Cardiac septum (tissue), 1 donor: ENCODE measurements around the gene DGKB. TPM values are rescaled to one million over a fixed set of nuclear protein-coding genes. Genes with fewer than 3 reads are reported as not detected.
"Not testable (repeated sequence)": the region's sequence is repeated elsewhere in the genome, so short reads cannot be mapped to it uniquely, and the experiment has no call there.

Experiments used
- DNase-seq: peaks from one replicate; pipeline ENCODE4 v3.0.0-alpha.2; 2020; ENCODE audit warnings: low spot score
- intact Hi-C: fragments of 100-400 bp; cut with DNase I; formaldehyde crosslinking; loops from one replicate; pipeline ENCODE4 v1.14.0; 2022
- total RNA-seq: library from RNA; stranded (reverse); fragmentation: NEBNext Ultra II Directional; extraction: Animal tissue kit (Norgen Biotek cat#: 25700); gene quantifications from one replicate; pipeline ENCODE4 v1.2.1, GENCODE V29; 2021
- donor health status: DM: no; HTN: no; CAD: no.

Gene DGKB
- total RNA-seq, 1 donor from 2014 or later, result 0.75 TPM

DNA sequence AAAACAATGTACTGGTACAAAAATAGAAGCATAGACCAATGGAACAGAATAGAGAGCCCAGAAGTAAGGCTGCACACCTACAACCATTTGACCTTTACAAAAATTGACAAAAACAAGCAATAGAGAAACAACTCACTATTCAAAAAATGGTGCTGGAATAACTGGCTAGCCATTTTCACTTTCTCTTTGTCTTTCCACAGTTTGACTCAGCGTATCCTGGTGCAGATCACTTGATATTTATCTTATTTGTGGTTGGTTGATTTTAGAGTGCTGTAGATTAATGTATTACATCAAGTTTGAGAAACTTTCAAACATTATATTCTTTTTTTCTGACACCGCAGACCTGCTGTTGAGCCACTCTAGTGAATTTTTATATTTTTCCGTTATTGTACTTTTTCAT lies 381.4 kb downstream of the DGKB start:
- intact Hi-C loops, result no loop called here
- DNase-seq, result no peak

DNA sequence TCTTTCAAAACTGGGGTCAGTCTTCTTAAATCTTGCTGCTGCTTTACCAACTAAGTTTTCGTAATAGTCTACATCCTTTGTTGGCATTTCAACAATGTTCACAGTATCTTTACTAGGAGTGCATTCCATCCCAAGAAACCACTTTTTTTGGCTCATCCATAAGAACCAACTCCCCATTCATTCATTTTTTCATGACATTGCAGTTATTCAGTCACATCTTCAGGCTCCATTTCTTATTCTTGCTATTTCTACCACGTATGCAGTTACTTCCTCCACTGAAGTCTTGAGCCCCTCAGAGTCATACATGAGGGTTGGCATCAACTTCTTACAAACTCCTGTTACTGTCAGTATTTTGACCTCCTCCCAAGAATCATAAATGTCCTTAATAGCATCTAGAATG lies 392.3 kb downstream of the DGKB start:
- intact Hi-C loops, result no loop called here

DNA sequence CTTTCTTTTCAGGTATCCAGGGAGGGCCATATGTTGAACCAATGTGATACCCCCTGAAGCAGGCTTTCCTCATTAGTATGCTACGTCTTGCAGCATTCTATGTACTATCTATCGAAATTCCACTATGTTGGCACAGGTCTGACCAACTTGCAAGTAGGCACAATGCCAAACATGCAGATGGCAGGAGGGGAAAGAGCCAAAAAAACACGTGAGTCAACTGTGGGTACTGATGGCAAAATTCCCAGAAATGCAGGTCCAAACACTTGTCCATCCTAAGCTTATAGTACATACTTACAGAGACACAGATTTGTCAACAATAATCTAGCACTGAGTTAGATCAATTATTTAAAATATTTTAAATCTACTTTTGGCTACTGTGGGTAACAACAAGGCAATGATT lies 394.9 kb downstream of the DGKB start:
- DNase-seq, result no peak

More for the DNA sequence above, 392.3 kb downstream of the DGKB start:
- no peak for DNase-seq

GRCh38 chr7:14505906-14506305 lies 396.6 kb downstream of the DGKB start:
- no peak for DNase-seq
- intact Hi-C loops, result no loop called here

More for the DNA sequence above, 394.9 kb downstream of the DGKB start:
- intact Hi-C loops, result no loop called here

DNA sequence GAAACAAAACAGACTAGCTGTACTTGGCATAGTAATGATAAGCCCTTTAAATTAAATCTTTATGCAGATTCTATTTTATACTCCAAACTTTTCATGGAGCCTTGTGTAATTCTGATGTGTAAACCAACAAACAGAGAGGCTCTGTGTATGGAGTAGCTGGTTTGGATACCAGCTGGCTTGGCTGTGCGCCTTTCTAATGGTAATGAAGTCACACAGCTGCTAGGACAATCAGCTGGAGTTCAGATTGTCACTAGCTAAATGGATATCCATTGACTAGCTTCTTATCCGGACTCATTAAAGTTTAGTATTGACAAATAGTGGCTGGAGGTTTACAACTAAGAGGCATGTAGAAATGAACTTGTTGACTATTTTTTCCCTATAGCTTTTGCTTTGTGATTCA lies 398.4 kb downstream of the DGKB start:
- no peak for DNase-seq
- intact Hi-C loops, result no loop called here

GRCh38 chr7:14503623-14504022 lies 398.9 kb downstream of the DGKB start:
- intact Hi-C loops, result no loop called here
- no peak for DNase-seq

DNA sequence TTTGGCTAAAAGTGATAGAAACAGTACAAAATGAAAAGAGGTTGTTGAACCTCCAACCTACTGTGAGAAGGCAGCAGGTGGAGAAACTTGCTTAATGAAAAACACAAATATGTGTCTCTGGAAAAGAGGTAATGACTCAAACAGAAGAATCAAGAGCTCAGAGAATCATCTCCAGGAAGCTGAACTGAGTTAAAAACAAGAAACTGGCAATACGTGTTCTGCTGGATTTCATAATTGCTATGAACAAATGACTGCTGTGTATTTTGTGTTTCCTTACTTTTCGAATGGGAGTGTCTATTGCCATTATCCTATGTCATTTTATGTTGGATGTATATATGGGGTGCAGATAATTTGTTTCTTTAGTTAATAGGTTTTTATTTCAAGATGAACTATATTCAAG lies 401.1 kb downstream of the DGKB start:
- no peak for DNase-seq
- intact Hi-C loops, result no loop called here

GRCh38 chr7:14497390-14497789 lies 405.2 kb downstream of the DGKB start:
- intact Hi-C loops, result no loop called here
- DNase-seq, result no peak

DNA sequence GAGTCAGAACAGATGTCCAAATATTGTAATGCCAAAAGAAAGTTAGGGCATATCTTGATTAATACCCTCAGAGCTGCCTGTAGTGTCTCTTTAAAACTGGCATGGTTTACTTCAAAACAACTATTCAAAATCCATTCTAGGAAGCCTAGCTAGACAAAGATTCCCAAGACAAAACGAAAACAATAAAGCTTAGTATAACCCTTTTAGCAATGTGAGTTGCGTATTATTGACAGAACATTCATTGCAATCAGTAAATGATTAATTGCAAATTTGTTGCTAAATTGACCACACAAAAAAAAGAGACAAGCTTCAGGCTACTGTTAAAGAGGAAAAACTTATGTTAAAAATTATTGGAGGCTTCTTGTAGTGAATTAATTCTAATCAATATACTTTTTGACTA lies 406.9 kb downstream of the DGKB start:
- DNase-seq, result no peak
- intact Hi-C loops, result no loop called here

DNA sequence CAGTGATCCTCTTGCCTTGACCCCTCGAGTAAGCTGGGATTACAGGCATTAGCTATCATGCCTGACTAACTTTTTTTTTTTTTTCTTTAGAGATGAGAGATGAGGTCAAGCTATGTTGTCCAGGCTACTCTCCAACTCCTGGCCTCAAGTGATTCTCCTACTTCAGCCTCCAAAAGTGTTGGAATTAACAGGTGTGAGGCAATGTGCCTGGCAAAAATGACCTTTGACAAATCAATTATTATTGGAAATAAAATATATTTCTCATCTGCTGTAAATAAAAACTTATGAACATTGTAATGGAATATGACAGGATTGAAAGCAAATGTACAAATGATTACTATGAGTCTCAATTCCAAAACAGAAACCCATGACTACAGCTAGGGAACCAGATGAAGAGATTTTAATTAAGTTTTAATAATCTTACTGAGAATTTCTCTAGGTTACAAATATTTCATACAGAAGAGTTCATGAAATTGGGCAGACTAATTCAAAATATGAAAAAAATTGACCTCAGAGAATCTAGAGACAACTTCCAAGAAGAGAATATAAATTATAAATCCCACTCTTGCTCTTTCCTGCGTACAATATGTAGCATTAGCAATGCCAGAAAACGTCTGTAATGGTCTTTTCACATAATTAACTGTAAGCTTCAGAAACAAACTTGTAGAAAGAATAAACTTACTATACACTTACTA lies 414.7 kb downstream of the DGKB start:
- DNase-seq, result no peak
- intact Hi-C loops, result no loop called here

DNA sequence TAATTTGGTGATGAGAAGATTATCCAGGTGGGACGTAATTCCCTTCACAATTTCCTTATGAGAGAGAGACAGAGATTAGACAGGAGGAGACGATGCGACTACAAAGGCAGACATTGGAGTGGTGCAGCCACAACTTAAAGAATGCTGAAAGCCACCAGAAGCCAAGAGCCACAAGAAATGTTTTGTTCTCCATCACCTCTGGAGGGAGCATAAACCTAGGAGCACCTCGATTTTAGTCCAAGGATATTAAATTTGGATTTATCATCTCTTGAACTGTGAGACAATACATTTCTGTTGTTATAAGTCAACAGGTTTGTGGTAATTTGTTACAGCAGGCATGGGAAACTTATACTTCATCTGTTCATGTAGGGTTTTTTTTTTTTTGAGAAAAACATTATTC lies 418.9 kb downstream of the DGKB start:
- DNase-seq, result no peak
- intact Hi-C loops, result no loop called here

GRCh38 chr7:14480281-14480680 lies 422.3 kb downstream of the DGKB start:
- intact Hi-C loops, result no loop called here
- DNase-seq, result no peak

GRCh38 chr7:14478834-14479510 lies 423.6 kb downstream of the DGKB start:
- DNase-seq, result no peak
- intact Hi-C loops, result no loop called here

- intact Hi-C loops, DNase-seq: not testable (repeated sequence)
These were observed 440.8 kb downstream of the DGKB start for GRCh38 chr7:14461716-14462115.

DNA sequence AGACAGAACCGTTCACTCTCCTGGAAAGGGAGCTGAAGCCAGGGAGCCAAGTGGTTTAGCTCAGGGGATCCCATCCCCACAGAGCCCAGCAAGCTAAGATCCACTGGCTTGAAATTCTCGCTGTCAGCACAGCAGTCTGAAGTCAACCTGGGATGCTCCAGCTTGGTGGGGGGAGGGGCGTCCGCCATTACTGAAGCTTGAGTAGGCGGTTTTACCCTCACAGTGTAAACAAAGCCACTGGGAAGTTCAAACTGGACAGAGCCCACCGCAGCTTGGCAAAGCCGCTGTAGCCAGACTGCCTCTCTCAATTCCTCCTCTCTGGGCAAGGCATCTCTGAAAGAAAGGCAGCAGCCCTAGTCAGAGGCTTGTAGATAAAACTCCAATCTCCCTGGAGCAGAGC lies 443.7 kb downstream of the DGKB start:
- not testable (repeated sequence) for DNase-seq

GRCh38 chr7:14457568-14458453 lies 444.7 kb downstream of the DGKB start:
- DNase-seq, result no peak
- intact Hi-C loops, result loop anchor here (2.0 to 10.0 kb wide), 2 partner anchors 467 to 933 kb away; no protein-coding TSS in a partner anchor

More for the DNA sequence above, 443.7 kb downstream of the DGKB start:
- intact Hi-C loops, result loop anchor here (10.0 kb wide), 1 partner anchor 934 kb away; no protein-coding TSS in a partner anchor

- no peak for DNase-seq
- intact Hi-C loops, result no loop called here
These were observed 453.3 kb downstream of the DGKB start for GRCh38 chr7:14449291-14449690.

DNA sequence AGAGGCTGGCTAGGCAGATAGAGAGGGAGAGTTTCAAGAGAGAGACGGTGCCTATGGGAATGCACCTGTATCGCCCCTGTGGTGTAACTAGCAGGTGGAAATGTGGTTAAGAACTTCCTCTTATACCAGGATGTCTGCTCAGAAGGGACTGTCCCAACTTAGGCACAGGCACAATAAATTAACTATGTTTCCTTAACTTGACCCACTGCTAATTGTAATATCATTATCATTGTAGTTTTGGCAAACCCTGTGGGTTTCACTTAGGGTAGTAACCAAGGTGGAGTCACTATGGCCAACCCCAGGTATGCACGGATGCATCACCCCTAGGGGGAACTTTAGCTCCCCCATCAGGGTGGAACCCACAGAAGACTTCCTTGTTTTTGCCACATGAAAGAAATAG lies 455.7 kb downstream of the DGKB start:
- intact Hi-C loops, result no loop called here
- DNase-seq, result no peak

DNA sequence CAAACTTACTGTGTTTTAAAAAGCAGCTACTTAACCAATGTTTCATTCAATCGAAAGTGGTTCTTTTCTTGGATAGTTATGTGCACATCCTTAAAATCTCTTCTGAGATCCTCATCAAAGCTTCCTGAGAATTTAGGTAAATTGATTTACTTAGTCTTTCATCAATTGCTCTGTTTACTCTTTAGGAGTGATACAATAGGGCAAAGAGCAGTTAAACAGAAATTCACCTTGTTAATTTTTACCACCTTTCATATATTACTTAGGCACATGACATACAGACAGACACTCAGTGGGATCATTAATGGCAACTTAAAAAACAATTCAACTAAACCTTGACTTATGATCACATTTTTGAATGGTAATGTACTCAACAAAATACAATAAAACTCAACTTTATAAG lies 456.3 kb downstream of the DGKB start:
- intact Hi-C loops, result no loop called here
- DNase-seq, result no peak

DNA sequence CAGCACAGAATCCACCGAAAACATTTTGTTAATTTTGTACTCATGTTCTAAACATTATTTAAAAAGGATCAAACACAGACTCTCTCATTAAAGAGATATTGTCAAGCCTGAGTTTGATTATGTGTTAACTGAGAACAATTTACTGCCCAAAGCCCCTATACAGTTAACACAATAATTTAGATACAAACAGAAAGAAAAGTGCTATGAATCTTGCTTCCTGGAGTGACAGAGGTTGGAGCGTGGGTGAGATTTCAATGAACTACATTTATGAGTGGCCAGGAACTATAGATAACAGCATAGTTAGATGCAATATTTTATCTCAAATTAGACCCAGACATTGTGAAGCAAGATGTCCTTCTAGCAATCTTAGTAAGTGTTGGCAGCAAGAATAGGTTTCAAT lies 464.2 kb downstream of the DGKB start:
- intact Hi-C loops, result no loop called here
- no peak for DNase-seq
